Muscle of arm (tissue), 14 donors: ENCODE measurements around the gene ORAI3. TPM values are rescaled to one million over a fixed set of nuclear protein-coding genes. Genes with fewer than 3 reads are reported as not detected.
A peak's percentile ranks its signal among the peaks of the same experiment; 100 is the strongest.

Experiments
- DNase-seq: peaks from one replicate; pipeline ENCODE4 v3.0.0-alpha.2; 2013
- long read RNA-seq, 11 donors: transcript quantifications; one replicate each; lab custom pipeline, GENCODE V29; 2026
- polyA plus RNA-seq, 12 donors: library from polyadenylated mRNA; unstranded; fragments of 120-200 nt; gene quantifications; one replicate each; pipeline ENCODE4 v1.2.1, GENCODE V29; 2013; ENCODE audit not compliant: insufficient read length in 12 of 12

The ORAI3 gene
- 10 to 100 TPM in 3 of 12 donors, 1 to 10 TPM in 8, not detected in 1; 7.4 to 11.3 (median 8.8) TPM for polyA plus RNA-seq
- long read RNA-seq, donor 1, transcript ORAI3-201 (2 exons, 2,206 nt): major isoform, 12 of 15 reads
- long read RNA-seq, donor 1, partial matches to known transcripts: 0 of 15 reads
- long read RNA-seq, donor 1, other reads (novel, unspliced or antisense): 0 of 15 reads
- long read RNA-seq, donor 2, transcript ORAI3-201 (2 exons, 2,206 nt): major isoform, 7 of 12 reads
- long read RNA-seq, donor 2, transcript ORAI3-202 (2 exons, 628 nt): minor isoform, 5 of 12 reads
- long read RNA-seq, donor 2, partial matches to known transcripts: 0 of 12 reads
- long read RNA-seq, donor 2, other reads (novel, unspliced or antisense): 0 of 12 reads
- long read RNA-seq, donor 3, partial matches to known transcripts: 0 of 5 reads
- long read RNA-seq, donor 3, other reads (novel, unspliced or antisense): 0 of 5 reads
- long read RNA-seq, donor 4, partial matches to known transcripts: 5 of 10 reads
- long read RNA-seq, donor 4, other reads (novel, unspliced or antisense): 0 of 10 reads
- long read RNA-seq, donor 5, partial matches to known transcripts: 22 of 29 reads
- long read RNA-seq, donor 5, other reads (novel, unspliced or antisense): 0 of 29 reads
- long read RNA-seq, donor 6, partial matches to known transcripts: 0 of 3 reads
- long read RNA-seq, donor 6, other reads (novel, unspliced or antisense): 0 of 3 reads
- long read RNA-seq, donor 7, partial matches to known transcripts: 0 of 5 reads
- long read RNA-seq, donor 7, other reads (novel, unspliced or antisense): 0 of 5 reads
- long read RNA-seq, donor 8, partial matches to known transcripts: 0 of 5 reads
- long read RNA-seq, donor 8, other reads (novel, unspliced or antisense): 0 of 5 reads
- long read RNA-seq, donor 9, transcript ORAI3-201 (2 exons, 2,206 nt): major isoform, 5 of 7 reads
- long read RNA-seq, donor 9, partial matches to known transcripts: 0 of 7 reads
- long read RNA-seq, donor 9, other reads (novel, unspliced or antisense): 0 of 7 reads
- long read RNA-seq, donor 10, partial matches to known transcripts: 0 of 5 reads
- long read RNA-seq, donor 10, other reads (novel, unspliced or antisense): 0 of 5 reads
- long read RNA-seq, donor 11, partial matches to known transcripts: 0 of 5 reads
- long read RNA-seq, donor 11, other reads (novel, unspliced or antisense): 0 of 5 reads

- peak; percentile 73 for DNase-seq
Measured at GRCh38 chr16:30948667-30949649, at the start of gene ORAI3. ORAI3 (plus strand) TSS chr16:30949068; CDS start chr16:30949290, 222 bp downstream.

GRCh38 chr16:30899794-30900193, 49.1 kb upstream of the ORAI3 start:
- no peak for DNase-seq

GRCh38 chr16:30900588-30900987, 48.3 kb upstream of the ORAI3 start:
- DNase-seq: no peak

GRCh38 chr16:30901201-30902028, 47.5 kb upstream of the ORAI3 start:
- no peak for DNase-seq

- no peak for DNase-seq
Measured at GRCh38 chr16:30902029-30902972, 46.6 kb upstream of the ORAI3 start.

GRCh38 chr16:30903002-30903401, 45.9 kb upstream of the ORAI3 start:
- DNase-seq: no peak

- DNase-seq: no peak
Measured at GRCh38 chr16:30903596-30903995, 45.3 kb upstream of the ORAI3 start.

- DNase-seq: no peak
Measured at GRCh38 chr16:30904114-30904780, 44.6 kb upstream of the ORAI3 start.

- no peak for DNase-seq
Measured at GRCh38 chr16:30907064-30907463, 41.8 kb upstream of the ORAI3 start.

GRCh38 chr16:30910427-30911029, 38.3 kb upstream of the ORAI3 start:
- no peak for DNase-seq

GRCh38 chr16:30912794-30913412, 36.0 kb upstream of the ORAI3 start:
- no peak for DNase-seq

GRCh38 chr16:30914830-30915229, 34.0 kb upstream of the ORAI3 start:
- no peak for DNase-seq

GRCh38 chr16:30918614-30919013, 30.3 kb upstream of the ORAI3 start:
- DNase-seq: no peak

GRCh38 chr16:30920891-30921290, 28.0 kb upstream of the ORAI3 start:
- no peak for DNase-seq

GRCh38 chr16:30921459-30921747, 27.5 kb upstream of the ORAI3 start:
- no peak for DNase-seq

GRCh38 chr16:30921748-30922419, 27.0 kb upstream of the ORAI3 start:
- peak; percentile 95 for DNase-seq
